ENCODE data around the gene IQCK.

DNA sequence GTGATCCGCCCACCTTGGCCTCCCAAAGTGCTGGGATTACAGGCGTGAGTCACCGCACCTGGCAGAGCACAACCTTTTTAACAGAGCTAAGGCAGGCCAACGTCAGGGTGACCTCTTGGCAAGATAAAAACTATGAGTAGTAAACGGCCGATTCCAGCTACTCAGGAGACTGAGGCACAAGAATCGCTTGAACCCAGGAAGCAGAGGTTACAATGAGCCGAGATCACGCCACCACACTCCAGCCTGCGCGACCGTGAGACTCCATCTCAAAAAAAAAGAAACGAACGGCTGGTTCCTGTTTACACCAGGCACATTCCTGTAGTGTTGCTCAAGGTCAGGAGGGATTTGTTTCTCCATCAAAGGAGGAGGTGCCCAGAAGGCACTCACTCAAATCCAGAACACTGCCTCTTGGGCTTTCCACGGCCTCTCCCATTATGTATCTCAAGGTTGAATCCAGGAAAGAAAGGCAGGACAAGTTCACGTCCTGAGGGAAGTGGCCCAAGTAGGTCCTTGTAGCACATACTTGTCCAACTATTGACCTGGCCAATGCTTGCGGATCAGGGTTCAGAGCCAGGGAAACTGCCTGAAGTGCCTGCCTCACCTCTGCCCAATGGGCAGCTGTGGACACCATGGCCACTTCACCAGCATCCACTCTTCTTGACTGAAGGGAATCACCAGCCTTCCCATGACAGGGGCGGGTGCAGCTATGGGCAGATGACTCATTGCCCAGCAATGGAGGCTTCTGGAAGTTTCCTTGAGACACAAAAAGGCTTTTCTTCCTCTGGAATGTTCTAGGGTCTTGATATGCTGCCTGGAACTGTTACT is 13.5 kb upstream of the IQCK start:
- TF ChIP-seq, protein P1, sequence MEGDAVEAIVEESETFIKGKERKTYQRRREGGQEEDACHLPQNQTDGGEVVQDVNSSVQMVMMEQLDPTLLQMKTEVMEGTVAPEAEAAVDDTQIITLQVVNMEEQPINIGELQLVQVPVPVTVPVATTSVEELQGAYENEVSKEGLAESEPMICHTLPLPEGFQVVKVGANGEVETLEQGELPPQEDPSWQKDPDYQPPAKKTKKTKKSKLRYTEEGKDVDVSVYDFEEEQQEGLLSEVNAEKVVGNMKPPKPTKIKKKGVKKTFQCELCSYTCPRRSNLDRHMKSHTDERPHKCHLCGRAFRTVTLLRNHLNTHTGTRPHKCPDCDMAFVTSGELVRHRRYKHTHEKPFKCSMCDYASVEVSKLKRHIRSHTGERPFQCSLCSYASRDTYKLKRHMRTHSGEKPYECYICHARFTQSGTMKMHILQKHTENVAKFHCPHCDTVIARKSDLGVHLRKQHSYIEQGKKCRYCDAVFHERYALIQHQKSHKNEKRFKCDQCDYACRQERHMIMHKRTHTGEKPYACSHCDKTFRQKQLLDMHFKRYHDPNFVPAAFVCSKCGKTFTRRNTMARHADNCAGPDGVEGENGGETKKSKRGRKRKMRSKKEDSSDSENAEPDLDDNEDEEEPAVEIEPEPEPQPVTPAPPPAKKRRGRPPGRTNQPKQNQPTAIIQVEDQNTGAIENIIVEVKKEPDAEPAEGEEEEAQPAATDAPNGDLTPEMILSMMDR (IDR thresholded peaks at IDR 0.05): no peak
- no peak for TF ChIP-seq POLR2A (IDR thresholded peaks at IDR 0.05)
- TF ChIP-seq EP300 (IDR thresholded peaks at IDR 0.05): no peak
- TF ChIP-seq POLR2AphosphoS5 (IDR thresholded peaks at IDR 0.05): peak in 1 of 3 donors; percentile 42

Measured in stomach (tissue), 4 donors.